GM10248 (cell line): ENCODE data around the gene RNF223.

ENCODE experiments used
- CTCF ChIA-PET: fragments of 300-600 bp; sonication (Branson Sonifier 250); formaldehyde crosslinking; extraction: SDS; loops from one replicate; lab custom pipeline; 2021; ENCODE audit warnings: antibody characterized with exemption; lab: Yijun Ruan, JAX
- POLR2A ChIA-PET: fragments of 350-650 bp; sonication (Branson Sonifier 250); formaldehyde crosslinking; extraction: SDS; loops from one replicate; lab custom pipeline; 2020; ENCODE audit warnings: antibody characterized with exemption; lab: Yijun Ruan, JAX
- DNase-seq: peaks from one replicate; pipeline ENCODE4 v3.0.0; 2012; ENCODE audit errors: extremely low spot score
- TF ChIP-seq, protein P1 (sequence below): IDR thresholded peaks from 2 replicates; pipeline ENCODE4 v1.5.1; 2012; ENCODE audit warnings: mild to moderate bottlenecking, low read depth; ENCODE audit errors: extremely low read depth, missing control alignments, control extremely low read depth

Gene RNF223

GRCh38 chr1:1115786-1116700, 41.9 kb upstream of the RNF223 start, which contains the start of gene C1orf159:
Gene C1orf159 (minus strand): TSS chr1:1116089. CDS start chr1:1091543, 24,546 bp downstream.
- CTCF ChIA-PET = interaction anchor here (1.7 kb wide), 1 partner anchor 84 kb away, joined by 9 read pairs; no protein-coding TSS in a partner anchor
- TF ChIP-seq, protein P1, sequence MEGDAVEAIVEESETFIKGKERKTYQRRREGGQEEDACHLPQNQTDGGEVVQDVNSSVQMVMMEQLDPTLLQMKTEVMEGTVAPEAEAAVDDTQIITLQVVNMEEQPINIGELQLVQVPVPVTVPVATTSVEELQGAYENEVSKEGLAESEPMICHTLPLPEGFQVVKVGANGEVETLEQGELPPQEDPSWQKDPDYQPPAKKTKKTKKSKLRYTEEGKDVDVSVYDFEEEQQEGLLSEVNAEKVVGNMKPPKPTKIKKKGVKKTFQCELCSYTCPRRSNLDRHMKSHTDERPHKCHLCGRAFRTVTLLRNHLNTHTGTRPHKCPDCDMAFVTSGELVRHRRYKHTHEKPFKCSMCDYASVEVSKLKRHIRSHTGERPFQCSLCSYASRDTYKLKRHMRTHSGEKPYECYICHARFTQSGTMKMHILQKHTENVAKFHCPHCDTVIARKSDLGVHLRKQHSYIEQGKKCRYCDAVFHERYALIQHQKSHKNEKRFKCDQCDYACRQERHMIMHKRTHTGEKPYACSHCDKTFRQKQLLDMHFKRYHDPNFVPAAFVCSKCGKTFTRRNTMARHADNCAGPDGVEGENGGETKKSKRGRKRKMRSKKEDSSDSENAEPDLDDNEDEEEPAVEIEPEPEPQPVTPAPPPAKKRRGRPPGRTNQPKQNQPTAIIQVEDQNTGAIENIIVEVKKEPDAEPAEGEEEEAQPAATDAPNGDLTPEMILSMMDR = no peak
- DNase-seq = peak; percentile 99
- POLR2A ChIA-PET = no interaction called here

- ChIA-PET POLR2A (no interaction called here), CTCF (interaction anchor here (1.7 kb wide), 1 partner anchor 83 kb away, joined by 9 read pairs; no protein-coding TSS in a partner anchor)
These were observed 41.2 kb upstream of the RNF223 start for GRCh38 chr1:1115136-1115785.

GRCh38 chr1:1114431-1114830, 40.3 kb upstream of the RNF223 start:
- ChIA-PET CTCF (no interaction called here), POLR2A (no interaction called here)
- TF ChIP-seq, protein P1 = no peak
- DNase-seq = no peak

More at GRCh38 chr1:1115136-1115785, 41.2 kb upstream of the RNF223 start:
- TF ChIP-seq, protein P1 = no peak
- no peak for DNase-seq

DNA sequence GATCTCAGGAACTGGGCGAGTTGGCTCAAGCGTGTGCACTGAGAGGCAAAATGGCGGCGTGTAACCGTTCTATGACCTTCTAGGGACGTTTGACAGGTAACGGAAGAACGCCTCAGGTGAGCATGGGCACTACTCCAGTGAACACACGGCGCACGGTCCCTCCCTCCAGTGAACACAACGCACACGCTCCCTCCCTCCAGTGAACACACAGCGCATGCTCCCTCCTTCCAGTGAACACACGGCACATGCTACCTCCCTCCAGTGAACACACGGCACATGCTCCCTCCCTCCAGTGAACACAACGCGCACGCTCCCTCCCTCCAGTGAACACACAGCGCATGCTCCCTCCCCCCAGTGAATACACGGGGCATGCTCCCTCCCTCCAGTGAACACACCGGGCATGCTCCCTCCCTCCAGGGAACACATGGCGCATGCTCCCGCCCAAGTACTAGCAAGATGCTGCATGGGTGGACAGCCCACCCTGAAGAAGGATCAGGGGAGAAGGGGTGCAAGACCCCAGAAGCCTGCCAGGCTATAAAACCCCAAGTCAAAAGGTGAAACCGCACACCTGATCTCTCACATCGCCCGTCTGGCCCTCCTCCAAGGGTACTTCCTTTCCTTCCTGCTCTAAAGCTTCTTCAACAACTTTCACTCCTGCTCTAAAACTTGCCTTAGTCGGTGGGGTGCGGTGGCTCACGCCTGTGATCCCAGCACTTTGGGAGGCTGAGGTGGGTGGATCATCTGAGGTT, 38.3 kb upstream of the RNF223 start:
- POLR2A ChIA-PET = interaction anchor here (0.6 kb wide), 1 partner anchor 139 kb away, joined by 4 read pairs; no protein-coding TSS in a partner anchor
- DNase-seq = no peak
- CTCF ChIA-PET = interaction anchor here (1.0 to 3.3 kb wide), 5 partner anchors 10 to 179 kb away, joined by 3 to 12 read pairs (median 3); no protein-coding TSS in a partner anchor
- TF ChIP-seq, protein P1 = no peak

DNA sequence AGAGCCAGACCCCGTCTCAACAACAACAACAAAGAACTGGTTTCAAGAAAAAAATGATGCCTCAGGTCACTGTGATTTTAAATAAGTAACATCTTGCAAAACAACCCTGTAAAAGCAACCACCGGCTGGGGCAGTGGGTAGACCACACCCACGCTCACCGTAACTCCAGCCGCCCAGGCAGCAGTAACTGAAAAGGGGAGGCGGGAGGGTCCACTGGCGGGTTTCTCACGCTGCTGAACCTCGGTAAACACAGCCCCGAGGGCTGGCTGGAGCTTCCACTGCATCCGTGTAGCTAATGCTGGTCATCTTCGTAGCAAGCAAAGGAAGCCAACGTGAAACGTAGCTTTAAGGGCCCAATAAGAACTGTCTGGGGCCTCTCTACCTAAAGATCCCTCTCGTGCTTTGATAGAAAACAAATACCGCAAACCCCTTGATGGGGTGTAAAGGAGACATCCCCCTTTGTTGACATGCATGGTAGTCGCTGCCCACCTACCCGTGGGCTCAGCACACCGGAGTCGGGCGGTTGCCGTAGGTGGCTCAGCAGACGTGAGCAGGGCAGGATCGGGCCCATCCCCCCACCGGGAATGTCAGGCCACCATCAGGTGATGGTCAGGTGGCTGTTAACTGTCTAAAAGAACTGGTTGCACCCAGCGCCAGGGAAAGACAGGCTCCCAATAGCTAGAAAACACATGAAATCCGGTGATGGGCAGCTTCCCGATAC, 37.6 kb upstream of the RNF223 start:
- POLR2A ChIA-PET = no interaction called here
- TF ChIP-seq, protein P1 = no peak
- DNase-seq = no peak
- CTCF ChIA-PET = interaction anchor here (1.3 to 3.3 kb wide), 3 partner anchors 10 to 180 kb away, joined by 3 to 12 read pairs (median 5); no protein-coding TSS in a partner anchor
